WTC11 (cell line): Measurements from ENCODE around the gene PAWR. TPM values are rescaled to one million over a fixed set of nuclear protein-coding genes. Genes with fewer than 3 reads are reported as not detected.

Experiments
- ATAC-seq: fragments of 200-7000 bp; cut with Tn5 transposase; 2 replicates; pipeline ENCODE4 v1.10.0; 2021; ENCODE audit warnings: mild to moderate bottlenecking, moderate library complexity
- CTCF ChIA-PET: fragments of 300-600 bp; sonication (Branson Sonifier 250); formaldehyde crosslinking; loops from one replicate; lab custom pipeline; 2021; ENCODE audit warnings: antibody characterized with exemption; lab: Charles Lee
- POLR2A ChIA-PET: fragments of 350-600 bp; sonication (Branson Sonifier 250); formaldehyde crosslinking; loops from one replicate; lab custom pipeline; 2021; ENCODE audit warnings: antibody characterized with exemption; lab: Charles Lee
- DNase-seq: peaks from one replicate; pipeline ENCODE4 v3.0.0; 2021; ENCODE audit warnings: low spot score
- H3K27ac Mint-ChIP-seq: 2 replicates; pipeline ENCODE4 v1.8.0; 2021; ENCODE audit warnings: mixed read lengths
- H3K27me3 Mint-ChIP-seq: 2 replicates; pipeline ENCODE4 v1.8.0; 2021; ENCODE audit warnings: low read depth, mild to moderate bottlenecking, moderate library complexity, mixed read lengths
- H3K36me3 Mint-ChIP-seq: 2 replicates; pipeline ENCODE4 v1.8.0; 2021; ENCODE audit warnings: mixed read lengths
- H3K4me1 Mint-ChIP-seq: 2 replicates; pipeline ENCODE4 v1.8.0; 2022; ENCODE audit warnings: mixed read lengths
- H3K4me3 Mint-ChIP-seq: 2 replicates; pipeline ENCODE4 v1.8.0; 2021; ENCODE audit warnings: mild to moderate bottlenecking, moderate library complexity, mixed read lengths
- H3K9me3 Mint-ChIP-seq: 2 replicates; pipeline ENCODE4 v1.8.0; 2021; ENCODE audit warnings: mixed read lengths
- FOXK1 ChIP-seq: sonication (generic); formaldehyde crosslinking; IDR thresholded peaks from 2 replicates; pipeline ENCODE4 v1.8.0; 2022; ENCODE audit warnings: mild to moderate bottlenecking, moderate library complexity, missing genetic modification reagents
- NFYB ChIP-seq: sonication (generic); formaldehyde crosslinking; conservative IDR thresholded peaks from 2 replicates; pipeline ENCODE4 v1.8.0; 2022; ENCODE audit warnings: low read depth, missing genetic modification reagents
- OVOL2 ChIP-seq: fragments of 250-450 bp; sonication (Bioruptor Pico); IDR thresholded peaks from 2 replicates; pipeline ENCODE4 v1.9.0; 2021; ENCODE audit warnings: mild to moderate bottlenecking, borderline replicate concordance
- RORB ChIP-seq: fragments of 250-450 bp; sonication (Bioruptor Pico); IDR thresholded peaks from 2 replicates; pipeline ENCODE4 v1.9.0; 2021; ENCODE audit warnings: mild to moderate bottlenecking
- TEAD1 ChIP-seq: sonication (generic); formaldehyde crosslinking; IDR thresholded peaks from 2 replicates; pipeline ENCODE4 v1.8.0; 2022; ENCODE audit warnings: mild to moderate bottlenecking, missing genetic modification reagents
- TP53 ChIP-seq: sonication (generic); formaldehyde crosslinking; IDR thresholded peaks from 2 replicates; pipeline ENCODE4 v1.8.1; 2023; ENCODE audit warnings: mild to moderate bottlenecking, missing genetic modification reagents
- ZBTB21 ChIP-seq: sonication (generic); formaldehyde crosslinking; IDR thresholded peaks from 2 replicates; pipeline ENCODE4 v1.8.1; 2023; ENCODE audit warnings: mild to moderate bottlenecking, missing genetic modification reagents, borderline replicate concordance
- total RNA-seq: library from RNA; stranded (reverse); gene quantifications from 3 replicates; pipeline ENCODE4 v1.2.3, GENCODE V29; 2021
- TF ChIP-seq, protein P1 (sequence below): sonication (generic); formaldehyde crosslinking; IDR thresholded peaks from 2 replicates; pipeline ENCODE4 v1.8.1; 2023; ENCODE audit warnings: mild to moderate bottlenecking, missing genetic modification reagents
- TF ChIP-seq, protein P2 (sequence below): sonication (generic); formaldehyde crosslinking; IDR thresholded peaks from 2 replicates; pipeline ENCODE4 v1.8.0; 2022; ENCODE audit warnings: mild to moderate bottlenecking, missing genetic modification reagents
- TF ChIP-seq, protein P3 (sequence below): fragments of 250-450 bp; sonication (Bioruptor Pico); IDR thresholded peaks from 2 replicates; pipeline ENCODE4 v1.9.0; 2021; ENCODE audit warnings: mild to moderate bottlenecking
- TF ChIP-seq, protein P4 (sequence below): sonication (generic); formaldehyde crosslinking; IDR thresholded peaks from 2 replicates; pipeline ENCODE4 v1.8.1; 2023; ENCODE audit warnings: mild to moderate bottlenecking, missing genetic modification reagents, moderate library complexity
- TF ChIP-seq, protein P5 (sequence below): sonication (generic); formaldehyde crosslinking; IDR thresholded peaks from 2 replicates; pipeline ENCODE4 v1.8.1; 2022; ENCODE audit warnings: low read depth, mild to moderate bottlenecking, moderate library complexity, missing genetic modification reagents, borderline replicate concordance
- TF ChIP-seq, protein P6 (sequence below): sonication (generic); formaldehyde crosslinking; IDR thresholded peaks from 2 replicates; pipeline ENCODE4 v1.8.1; 2023; ENCODE audit warnings: mild to moderate bottlenecking, missing genetic modification reagents, borderline replicate concordance
- TF ChIP-seq, protein P7 (sequence below): fragments of 250-450 bp; sonication (Bioruptor Pico); IDR thresholded peaks from 2 replicates; pipeline ENCODE4 v1.9.0; 2021; ENCODE audit warnings: mild to moderate bottlenecking, borderline replicate concordance
- TF ChIP-seq, protein P8 (sequence below): sonication (generic); formaldehyde crosslinking; IDR thresholded peaks from 2 replicates; pipeline ENCODE4 v1.8.0; 2023; ENCODE audit warnings: missing genetic modification reagents, mild to moderate bottlenecking, borderline replicate concordance

The PAWR gene
- total RNA-seq, 1 experiment from 2014 or later, result 397 TPM

DNA sequence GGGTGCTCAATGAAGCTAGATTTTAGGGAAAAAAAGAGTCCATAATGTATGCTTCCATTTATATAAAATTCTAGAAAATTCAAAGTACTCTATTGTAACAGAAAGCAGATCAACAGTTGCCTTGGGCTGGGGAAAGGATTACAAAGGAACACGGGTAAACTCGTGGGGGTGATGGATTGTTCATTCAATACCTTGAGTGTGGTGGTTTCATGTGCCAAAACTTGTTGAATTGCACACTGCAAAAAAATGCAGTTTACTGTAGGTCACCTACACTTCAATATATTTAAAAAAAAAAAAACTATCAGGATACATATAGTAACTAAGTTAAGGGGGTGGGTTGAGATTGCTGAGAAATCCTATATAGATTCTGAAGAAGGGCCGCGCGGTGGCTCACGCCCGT lies 33.6 kb downstream of the PAWR start:
- Mint-ChIP-seq H3K36me3 (peaks cover 9% of the 10 kb centered on the region), H3K4me1 (peaks cover 72% of the 10 kb centered on the region), H3K27ac (peak overlapping the region; percentile 47; the same call in 1 of the 2 replicates), H3K9me3 (no peaks in the 10 kb centered on the region), H3K4me3 (no peak overlapping the region), H3K27me3 (no peaks in the 10 kb centered on the region)
- CTCF ChIA-PET, result no interaction called here
- ATAC-seq (no peak), DNase-seq (no peak)
- POLR2A ChIA-PET, result no interaction called here
- TF ChIP-seq, protein P1, sequence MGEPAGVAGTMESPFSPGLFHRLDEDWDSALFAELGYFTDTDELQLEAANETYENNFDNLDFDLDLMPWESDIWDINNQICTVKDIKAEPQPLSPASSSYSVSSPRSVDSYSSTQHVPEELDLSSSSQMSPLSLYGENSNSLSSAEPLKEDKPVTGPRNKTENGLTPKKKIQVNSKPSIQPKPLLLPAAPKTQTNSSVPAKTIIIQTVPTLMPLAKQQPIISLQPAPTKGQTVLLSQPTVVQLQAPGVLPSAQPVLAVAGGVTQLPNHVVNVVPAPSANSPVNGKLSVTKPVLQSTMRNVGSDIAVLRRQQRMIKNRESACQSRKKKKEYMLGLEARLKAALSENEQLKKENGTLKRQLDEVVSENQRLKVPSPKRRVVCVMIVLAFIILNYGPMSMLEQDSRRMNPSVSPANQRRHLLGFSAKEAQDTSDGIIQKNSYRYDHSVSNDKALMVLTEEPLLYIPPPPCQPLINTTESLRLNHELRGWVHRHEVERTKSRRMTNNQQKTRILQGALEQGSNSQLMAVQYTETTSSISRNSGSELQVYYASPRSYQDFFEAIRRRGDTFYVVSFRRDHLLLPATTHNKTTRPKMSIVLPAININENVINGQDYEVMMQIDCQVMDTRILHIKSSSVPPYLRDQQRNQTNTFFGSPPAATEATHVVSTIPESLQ (CRISPR knock-in tag), result no peak
- TF ChIP-seq NFYB, result no peak
- TF ChIP-seq, protein P2, sequence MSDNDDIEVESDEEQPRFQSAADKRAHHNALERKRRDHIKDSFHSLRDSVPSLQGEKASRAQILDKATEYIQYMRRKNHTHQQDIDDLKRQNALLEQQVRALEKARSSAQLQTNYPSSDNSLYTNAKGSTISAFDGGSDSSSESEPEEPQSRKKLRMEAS (CRISPR knock-in tag), result no peak
- TF ChIP-seq, protein P3, sequence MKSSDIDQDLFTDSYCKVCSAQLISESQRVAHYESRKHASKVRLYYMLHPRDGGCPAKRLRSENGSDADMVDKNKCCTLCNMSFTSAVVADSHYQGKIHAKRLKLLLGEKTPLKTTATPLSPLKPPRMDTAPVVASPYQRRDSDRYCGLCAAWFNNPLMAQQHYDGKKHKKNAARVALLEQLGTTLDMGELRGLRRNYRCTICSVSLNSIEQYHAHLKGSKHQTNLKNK (CRISPR knock-in tag), result no peak
- TF ChIP-seq RORB (CRISPR knock-in tag), result no peak
- TF ChIP-seq FOXK1, result no peak
- no peak for TF ChIP-seq OVOL2 (CRISPR knock-in tag)

DNA sequence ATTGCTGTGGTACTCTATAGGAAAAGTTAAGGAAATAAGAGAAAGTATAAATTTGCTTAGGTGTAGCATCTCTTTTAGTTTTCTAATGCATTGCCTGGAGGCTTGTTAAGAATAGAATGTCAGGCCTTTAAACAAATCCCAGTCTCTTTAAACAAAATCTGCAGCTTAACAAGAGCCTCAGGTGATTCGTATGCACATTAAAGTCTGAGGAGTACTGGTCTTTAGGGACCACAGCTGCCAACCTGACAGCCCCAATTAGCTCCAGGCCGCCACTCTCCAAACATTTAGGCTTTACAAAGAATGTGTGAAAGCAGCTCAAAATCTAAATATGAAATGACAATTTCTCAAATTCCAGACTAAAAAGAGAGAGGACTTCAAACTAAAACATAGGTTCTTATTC lies 35.7 kb downstream of the PAWR start:
- POLR2A ChIA-PET, result no interaction called here
- H3K9me3 Mint-ChIP-seq, result no peaks in the 10 kb centered on the region
- DNase-seq (no peak), ATAC-seq (peak; percentile 87)
- peaks cover 12% of the 10 kb centered on the region for H3K36me3 Mint-ChIP-seq
- H3K27me3 Mint-ChIP-seq, result no peaks in the 10 kb centered on the region
- H3K4me1 Mint-ChIP-seq, result peaks cover 78% of the 10 kb centered on the region
- H3K4me3 Mint-ChIP-seq, result peak overlapping the region; percentile 27; the same call in 1 of the 2 replicates
- CTCF ChIA-PET, result no interaction called here
- peak overlapping the region; percentile 53 for H3K27ac Mint-ChIP-seq
- TF ChIP-seq TP53 (CRISPR knock-in tag) (no peak), TEAD1 (CRISPR knock-in tag) (no peak), ZBTB21 (CRISPR knock-in tag) (no peak)
- TF ChIP-seq, protein P4, sequence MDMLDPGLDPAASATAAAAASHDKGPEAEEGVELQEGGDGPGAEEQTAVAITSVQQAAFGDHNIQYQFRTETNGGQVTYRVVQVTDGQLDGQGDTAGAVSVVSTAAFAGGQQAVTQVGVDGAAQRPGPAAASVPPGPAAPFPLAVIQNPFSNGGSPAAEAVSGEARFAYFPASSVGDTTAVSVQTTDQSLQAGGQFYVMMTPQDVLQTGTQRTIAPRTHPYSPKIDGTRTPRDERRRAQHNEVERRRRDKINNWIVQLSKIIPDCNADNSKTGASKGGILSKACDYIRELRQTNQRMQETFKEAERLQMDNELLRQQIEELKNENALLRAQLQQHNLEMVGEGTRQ (CRISPR knock-in tag), result no peak
- TF ChIP-seq, protein P5, sequence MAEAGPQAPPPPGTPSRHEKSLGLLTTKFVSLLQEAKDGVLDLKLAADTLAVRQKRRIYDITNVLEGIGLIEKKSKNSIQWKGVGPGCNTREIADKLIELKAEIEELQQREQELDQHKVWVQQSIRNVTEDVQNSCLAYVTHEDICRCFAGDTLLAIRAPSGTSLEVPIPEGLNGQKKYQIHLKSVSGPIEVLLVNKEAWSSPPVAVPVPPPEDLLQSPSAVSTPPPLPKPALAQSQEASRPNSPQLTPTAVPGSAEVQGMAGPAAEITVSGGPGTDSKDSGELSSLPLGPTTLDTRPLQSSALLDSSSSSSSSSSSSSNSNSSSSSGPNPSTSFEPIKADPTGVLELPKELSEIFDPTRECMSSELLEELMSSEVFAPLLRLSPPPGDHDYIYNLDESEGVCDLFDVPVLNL (CRISPR knock-in tag), result no peak
- TF ChIP-seq, protein P6, sequence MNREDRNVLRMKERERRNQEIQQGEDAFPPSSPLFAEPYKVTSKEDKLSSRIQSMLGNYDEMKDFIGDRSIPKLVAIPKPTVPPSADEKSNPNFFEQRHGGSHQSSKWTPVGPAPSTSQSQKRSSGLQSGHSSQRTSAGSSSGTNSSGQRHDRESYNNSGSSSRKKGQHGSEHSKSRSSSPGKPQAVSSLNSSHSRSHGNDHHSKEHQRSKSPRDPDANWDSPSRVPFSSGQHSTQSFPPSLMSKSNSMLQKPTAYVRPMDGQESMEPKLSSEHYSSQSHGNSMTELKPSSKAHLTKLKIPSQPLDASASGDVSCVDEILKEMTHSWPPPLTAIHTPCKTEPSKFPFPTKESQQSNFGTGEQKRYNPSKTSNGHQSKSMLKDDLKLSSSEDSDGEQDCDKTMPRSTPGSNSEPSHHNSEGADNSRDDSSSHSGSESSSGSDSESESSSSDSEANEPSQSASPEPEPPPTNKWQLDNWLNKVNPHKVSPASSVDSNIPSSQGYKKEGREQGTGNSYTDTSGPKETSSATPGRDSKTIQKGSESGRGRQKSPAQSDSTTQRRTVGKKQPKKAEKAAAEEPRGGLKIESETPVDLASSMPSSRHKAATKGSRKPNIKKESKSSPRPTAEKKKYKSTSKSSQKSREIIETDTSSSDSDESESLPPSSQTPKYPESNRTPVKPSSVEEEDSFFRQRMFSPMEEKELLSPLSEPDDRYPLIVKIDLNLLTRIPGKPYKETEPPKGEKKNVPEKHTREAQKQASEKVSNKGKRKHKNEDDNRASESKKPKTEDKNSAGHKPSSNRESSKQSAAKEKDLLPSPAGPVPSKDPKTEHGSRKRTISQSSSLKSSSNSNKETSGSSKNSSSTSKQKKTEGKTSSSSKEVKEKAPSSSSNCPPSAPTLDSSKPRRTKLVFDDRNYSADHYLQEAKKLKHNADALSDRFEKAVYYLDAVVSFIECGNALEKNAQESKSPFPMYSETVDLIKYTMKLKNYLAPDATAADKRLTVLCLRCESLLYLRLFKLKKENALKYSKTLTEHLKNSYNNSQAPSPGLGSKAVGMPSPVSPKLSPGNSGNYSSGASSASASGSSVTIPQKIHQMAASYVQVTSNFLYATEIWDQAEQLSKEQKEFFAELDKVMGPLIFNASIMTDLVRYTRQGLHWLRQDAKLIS, result no peak
- TF ChIP-seq, protein P7, sequence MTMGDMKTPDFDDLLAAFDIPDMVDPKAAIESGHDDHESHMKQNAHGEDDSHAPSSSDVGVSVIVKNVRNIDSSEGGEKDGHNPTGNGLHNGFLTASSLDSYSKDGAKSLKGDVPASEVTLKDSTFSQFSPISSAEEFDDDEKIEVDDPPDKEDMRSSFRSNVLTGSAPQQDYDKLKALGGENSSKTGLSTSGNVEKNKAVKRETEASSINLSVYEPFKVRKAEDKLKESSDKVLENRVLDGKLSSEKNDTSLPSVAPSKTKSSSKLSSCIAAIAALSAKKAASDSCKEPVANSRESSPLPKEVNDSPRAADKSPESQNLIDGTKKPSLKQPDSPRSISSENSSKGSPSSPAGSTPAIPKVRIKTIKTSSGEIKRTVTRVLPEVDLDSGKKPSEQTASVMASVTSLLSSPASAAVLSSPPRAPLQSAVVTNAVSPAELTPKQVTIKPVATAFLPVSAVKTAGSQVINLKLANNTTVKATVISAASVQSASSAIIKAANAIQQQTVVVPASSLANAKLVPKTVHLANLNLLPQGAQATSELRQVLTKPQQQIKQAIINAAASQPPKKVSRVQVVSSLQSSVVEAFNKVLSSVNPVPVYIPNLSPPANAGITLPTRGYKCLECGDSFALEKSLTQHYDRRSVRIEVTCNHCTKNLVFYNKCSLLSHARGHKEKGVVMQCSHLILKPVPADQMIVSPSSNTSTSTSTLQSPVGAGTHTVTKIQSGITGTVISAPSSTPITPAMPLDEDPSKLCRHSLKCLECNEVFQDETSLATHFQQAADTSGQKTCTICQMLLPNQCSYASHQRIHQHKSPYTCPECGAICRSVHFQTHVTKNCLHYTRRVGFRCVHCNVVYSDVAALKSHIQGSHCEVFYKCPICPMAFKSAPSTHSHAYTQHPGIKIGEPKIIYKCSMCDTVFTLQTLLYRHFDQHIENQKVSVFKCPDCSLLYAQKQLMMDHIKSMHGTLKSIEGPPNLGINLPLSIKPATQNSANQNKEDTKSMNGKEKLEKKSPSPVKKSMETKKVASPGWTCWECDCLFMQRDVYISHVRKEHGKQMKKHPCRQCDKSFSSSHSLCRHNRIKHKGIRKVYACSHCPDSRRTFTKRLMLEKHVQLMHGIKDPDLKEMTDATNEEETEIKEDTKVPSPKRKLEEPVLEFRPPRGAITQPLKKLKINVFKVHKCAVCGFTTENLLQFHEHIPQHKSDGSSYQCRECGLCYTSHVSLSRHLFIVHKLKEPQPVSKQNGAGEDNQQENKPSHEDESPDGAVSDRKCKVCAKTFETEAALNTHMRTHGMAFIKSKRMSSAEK (CRISPR knock-in tag), result no peak
- TF ChIP-seq, protein P8, sequence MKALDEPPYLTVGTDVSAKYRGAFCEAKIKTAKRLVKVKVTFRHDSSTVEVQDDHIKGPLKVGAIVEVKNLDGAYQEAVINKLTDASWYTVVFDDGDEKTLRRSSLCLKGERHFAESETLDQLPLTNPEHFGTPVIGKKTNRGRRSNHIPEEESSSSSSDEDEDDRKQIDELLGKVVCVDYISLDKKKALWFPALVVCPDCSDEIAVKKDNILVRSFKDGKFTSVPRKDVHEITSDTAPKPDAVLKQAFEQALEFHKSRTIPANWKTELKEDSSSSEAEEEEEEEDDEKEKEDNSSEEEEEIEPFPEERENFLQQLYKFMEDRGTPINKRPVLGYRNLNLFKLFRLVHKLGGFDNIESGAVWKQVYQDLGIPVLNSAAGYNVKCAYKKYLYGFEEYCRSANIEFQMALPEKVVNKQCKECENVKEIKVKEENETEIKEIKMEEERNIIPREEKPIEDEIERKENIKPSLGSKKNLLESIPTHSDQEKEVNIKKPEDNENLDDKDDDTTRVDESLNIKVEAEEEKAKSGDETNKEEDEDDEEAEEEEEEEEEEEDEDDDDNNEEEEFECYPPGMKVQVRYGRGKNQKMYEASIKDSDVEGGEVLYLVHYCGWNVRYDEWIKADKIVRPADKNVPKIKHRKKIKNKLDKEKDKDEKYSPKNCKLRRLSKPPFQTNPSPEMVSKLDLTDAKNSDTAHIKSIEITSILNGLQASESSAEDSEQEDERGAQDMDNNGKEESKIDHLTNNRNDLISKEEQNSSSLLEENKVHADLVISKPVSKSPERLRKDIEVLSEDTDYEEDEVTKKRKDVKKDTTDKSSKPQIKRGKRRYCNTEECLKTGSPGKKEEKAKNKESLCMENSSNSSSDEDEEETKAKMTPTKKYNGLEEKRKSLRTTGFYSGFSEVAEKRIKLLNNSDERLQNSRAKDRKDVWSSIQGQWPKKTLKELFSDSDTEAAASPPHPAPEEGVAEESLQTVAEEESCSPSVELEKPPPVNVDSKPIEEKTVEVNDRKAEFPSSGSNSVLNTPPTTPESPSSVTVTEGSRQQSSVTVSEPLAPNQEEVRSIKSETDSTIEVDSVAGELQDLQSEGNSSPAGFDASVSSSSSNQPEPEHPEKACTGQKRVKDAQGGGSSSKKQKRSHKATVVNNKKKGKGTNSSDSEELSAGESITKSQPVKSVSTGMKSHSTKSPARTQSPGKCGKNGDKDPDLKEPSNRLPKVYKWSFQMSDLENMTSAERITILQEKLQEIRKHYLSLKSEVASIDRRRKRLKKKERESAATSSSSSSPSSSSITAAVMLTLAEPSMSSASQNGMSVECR, result no peak
